GM21825 (cell line): ENCODE data around the gene PTPRN2.
"Not testable (repeated sequence)": the region's sequence is repeated elsewhere in the genome, so short reads cannot be mapped to it uniquely, and the experiment has no call there.

Experiments
- ATAC-seq: cut with Tn5 transposase; IDR thresholded peaks from one replicate; pipeline ENCODE4 v1.9.1; 2021; ENCODE audit warnings: mild to moderate bottlenecking, moderate library complexity; ENCODE audit not compliant: unreplicated experiment

The PTPRN2 gene

GRCh38 chr7:158472596-158472995 lies 115.0 kb downstream of the PTPRN2 start:
- ATAC-seq: no peak

GRCh38 chr7:158471716-158472115 lies 115.9 kb downstream of the PTPRN2 start:
- ATAC-seq: no peak

- no peak for ATAC-seq
Measured at GRCh38 chr7:158470336-158470735, 117.3 kb downstream of the PTPRN2 start.

GRCh38 chr7:158469396-158470051 lies 118.1 kb downstream of the PTPRN2 start:
- ATAC-seq: no peak

- ATAC-seq: no peak
Measured at GRCh38 chr7:158468700-158469296, 118.8 kb downstream of the PTPRN2 start.

GRCh38 chr7:158468181-158468580 lies 119.4 kb downstream of the PTPRN2 start:
- no peak for ATAC-seq

- no peak for ATAC-seq
Measured at GRCh38 chr7:158467562-158467961, 120.1 kb downstream of the PTPRN2 start.

GRCh38 chr7:158463317-158463716 lies 124.3 kb downstream of the PTPRN2 start:
- no peak for ATAC-seq

- no peak for ATAC-seq
Measured at GRCh38 chr7:158461824-158462223, 125.8 kb downstream of the PTPRN2 start.

- ATAC-seq: no peak
Measured at GRCh38 chr7:158460665-158461064, 127.0 kb downstream of the PTPRN2 start.

- ATAC-seq: no peak
Measured at GRCh38 chr7:158458716-158459282, 128.8 kb downstream of the PTPRN2 start.

GRCh38 chr7:158458096-158458495 lies 129.5 kb downstream of the PTPRN2 start:
- no peak for ATAC-seq

- not testable (repeated sequence) for ATAC-seq
Measured at GRCh38 chr7:158457586-158457985, 130.0 kb downstream of the PTPRN2 start.

GRCh38 chr7:158454631-158455030 lies 133.0 kb downstream of the PTPRN2 start:
- ATAC-seq: no peak

GRCh38 chr7:158453663-158454062 lies 134.0 kb downstream of the PTPRN2 start:
- ATAC-seq: no peak

GRCh38 chr7:158452331-158452730 lies 135.3 kb downstream of the PTPRN2 start:
- ATAC-seq: no peak

GRCh38 chr7:158450476-158451124 lies 137.0 kb downstream of the PTPRN2 start:
- no peak for ATAC-seq

- ATAC-seq: no peak
Measured at GRCh38 chr7:158449942-158450341, 137.7 kb downstream of the PTPRN2 start.

- ATAC-seq: no peak
Measured at GRCh38 chr7:158449266-158449665, 138.4 kb downstream of the PTPRN2 start.

- ATAC-seq: no peak
Measured at GRCh38 chr7:158448430-158449100, 139.1 kb downstream of the PTPRN2 start.

- ATAC-seq: no peak
Measured at GRCh38 chr7:158447506-158448171, 140.0 kb downstream of the PTPRN2 start.
